CD14-positive monocyte (primary cell): ENCODE results near the gene AVP. TPM values are rescaled to one million over a fixed set of nuclear protein-coding genes. Genes with fewer than 3 reads are reported as not detected.
A peak's percentile ranks its signal among the peaks of the same experiment; 100 is the strongest.

ENCODE experiments used
- DNase-seq, 3 donors: peaks; one replicate each; pipeline ENCODE4 v3.0.0-alpha.2; 2011 to 2022
- H2AFZ ChIP-seq: 2 replicates; pipeline ENCODE4 v1.6.0; 2012; ENCODE audit warnings: mild to moderate bottlenecking, low read depth, low read length, inconsistent platforms; ENCODE audit not compliant: insufficient read depth, poor library complexity, severe bottlenecking
- H3K27ac ChIP-seq, 2 donors: 1 replicate in 1 of 2; 2 replicates in 1 of 2; pipeline ENCODE4 v1.5.1; 2012 to 2013; ENCODE audit warnings: low read length in 2 of 2, control low read depth in 1 of 2, inconsistent platforms in 1 of 2, low read depth in 1 of 2, mild to moderate bottlenecking in 1 of 2
- H3K27me3 ChIP-seq, 2 donors: one replicate each; pipeline versions ENCODE4 v1.6.0 to v1.6.1; 2011 to 2013; ENCODE audit warnings: low read length in 2 of 2; ENCODE audit not compliant: control insufficient read depth in 2 of 2, insufficient read depth in 2 of 2
- H3K36me3 ChIP-seq, 2 donors: replicated peaks in 1 of 2; 1 replicate in 1 of 2; 2 replicates in 1 of 2; pipeline versions ENCODE4 v1.5.1 to v1.6.1; 2012 to 2013; ENCODE audit warnings: low read length in 2 of 2, control low read depth in 1 of 2, inconsistent platforms in 1 of 2, mild to moderate bottlenecking in 1 of 2; ENCODE audit not compliant: insufficient read depth in 2 of 2, control insufficient read depth in 1 of 2
- H3K4me1 ChIP-seq, 2 donors: 1 replicate in 1 of 2; 2 replicates in 1 of 2; pipeline versions ENCODE4 v1.5.1 to v1.6.1; 2012 to 2013; ENCODE audit warnings: low read length in 2 of 2, control low read depth in 1 of 2, inconsistent platforms in 1 of 2, mild to moderate bottlenecking in 1 of 2, moderate library complexity in 1 of 2; ENCODE audit not compliant: insufficient read depth in 2 of 2, control insufficient read depth in 1 of 2
- H3K4me2 ChIP-seq: replicated peaks from 2 replicates; pipeline ENCODE3; 2012; ENCODE audit warnings: low read length, moderate library complexity, mild to moderate bottlenecking; ENCODE audit not compliant: poor library complexity, severe bottlenecking; ENCODE audit errors: extremely low read depth
- H3K4me3 ChIP-seq, 3 experiments: fragments of 200-600 bp in 1 of 3; sonication (generic) in 1 of 3; replicated peaks in 1 of 3; 1 replicate in 2 of 3; 2 replicates in 1 of 3; pipeline ENCODE4 v1.5.1; 2011 to 2013; ENCODE audit warnings: low read length in 3 of 3, mild to moderate bottlenecking in 3 of 3, control low read depth in 2 of 3, low read depth in 2 of 3, inconsistent platforms in 1 of 3, moderate library complexity in 1 of 3
- H3K79me2 ChIP-seq: 2 replicates; pipeline ENCODE4 v1.6.0; 2012; ENCODE audit warnings: mild to moderate bottlenecking, control low read depth, inconsistent platforms, low read length, moderate library complexity; ENCODE audit not compliant: insufficient read depth
- H3K9ac ChIP-seq: 2 replicates; pipeline ENCODE4 v1.6.0; 2017; ENCODE audit warnings: low read length, mild to moderate bottlenecking; ENCODE audit not compliant: insufficient read depth, poor library complexity, severe bottlenecking
- H3K9me3 ChIP-seq, 2 donors: replicated peaks in 1 of 2; 1 replicate in 1 of 2; 2 replicates in 1 of 2; pipeline versions ENCODE4 v1.5.1 to v1.6.1; 2012 to 2013; ENCODE audit warnings: low read length in 2 of 2, control low read depth in 1 of 2; ENCODE audit not compliant: control insufficient read depth in 1 of 2, insufficient read depth in 1 of 2
- H4K20me1 ChIP-seq: 2 replicates; pipeline ENCODE4 v1.6.0; 2012; ENCODE audit warnings: mild to moderate bottlenecking, low read length, control low read depth, moderate library complexity; ENCODE audit not compliant: insufficient read depth
- H3K27ac Mint-ChIP-seq, 7 donors: one replicate each; pipeline ENCODE4 v1.8.0; 2020; ENCODE audit warnings: mild to moderate bottlenecking in 7 of 7, mixed read lengths in 7 of 7, moderate library complexity in 6 of 7, inconsistent platforms in 2 of 7
- H3K27me3 Mint-ChIP-seq, 3 donors: one replicate each; pipeline ENCODE4 v1.8.0; 2021 to 2022; ENCODE audit warnings: low read depth in 3 of 3, mild to moderate bottlenecking in 3 of 3, mixed read lengths in 3 of 3, moderate library complexity in 3 of 3, inconsistent platforms in 1 of 3
- H3K36me3 Mint-ChIP-seq, 2 donors: one replicate each; pipeline ENCODE4 v1.8.0; 2020; ENCODE audit warnings: mixed read lengths in 2 of 2, inconsistent platforms in 1 of 2, mild to moderate bottlenecking in 1 of 2
- H3K4me1 Mint-ChIP-seq: one replicate; pipeline ENCODE4 v1.8.0; 2020; ENCODE audit warnings: mild to moderate bottlenecking, mixed read lengths
- H3K4me3 Mint-ChIP-seq, 2 donors: one replicate each; pipeline ENCODE4 v1.8.0; 2020; ENCODE audit warnings: mild to moderate bottlenecking in 2 of 2, mixed read lengths in 2 of 2, moderate library complexity in 1 of 2
- H3K9me3 Mint-ChIP-seq, 7 donors: one replicate each; pipeline ENCODE4 v1.8.0; 2020 to 2022; ENCODE audit warnings: mixed read lengths in 7 of 7, mild to moderate bottlenecking in 6 of 7, moderate library complexity in 6 of 7, inconsistent platforms in 2 of 7
- WGBS: methylation state at CpG from one replicate; pipeline ENCODE4 v1.1.5; 2013; ENCODE audit warnings: missing lambda C conversion rate; ENCODE audit not compliant: insufficient coverage; 5-methylcytosine and 5-hydroxymethylcytosine counted together
- intact Hi-C, 2 donors: fragments of 100-400 bp; cut with micrococcal nuclease; formaldehyde crosslinking; loops; one replicate each; pipeline versions ENCODE4 v1.15.0 to v1.15.1; 2023
- polyA plus RNA-seq, 3 donors: library from polyadenylated mRNA; depleted of rRNA in 1 of 3; unstranded in 2 of 3; stranded (reverse) in 1 of 3; fragments of 300-500 nt in 2 of 3; fragments of >200 nt in 1 of 3; fragmentation: Illumina TruSeq in 2 of 3; gene quantifications; 1 replicate in 2 of 3; 2 replicates in 1 of 3; pipeline ENCODE4 v1.2.3, GENCODE V29; 2012 to 2021
- TF ChIP-seq, protein P1 (sequence below): fragments of 200-600 bp; IDR thresholded peaks from one replicate; pipeline ENCODE4 v1.8.0; 2022; ENCODE audit warnings: antibody characterized with exemption, mild to moderate bottlenecking

The AVP gene
- polyA plus RNA-seq, 3 donors, result not detected

DNA sequence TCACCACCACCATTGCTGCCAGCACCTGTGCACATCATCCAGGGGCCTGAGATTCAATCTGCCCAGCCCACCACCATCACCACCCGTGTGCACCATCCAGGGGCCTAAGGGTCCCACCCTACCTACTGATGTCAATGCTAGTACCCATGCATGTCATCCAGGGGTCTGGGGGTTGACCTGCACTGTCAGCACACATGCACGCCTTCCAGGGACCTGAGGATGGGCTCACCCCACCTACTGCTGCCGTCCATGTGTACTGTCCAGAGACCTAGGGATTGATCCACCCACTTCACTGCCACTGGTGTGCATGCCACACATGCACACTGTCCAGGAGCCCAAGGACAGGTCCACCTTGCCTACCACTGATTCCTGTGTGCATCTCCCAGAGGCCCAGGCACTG is 25.0 kb downstream of the AVP start:
- H3K27me3 Mint-ChIP-seq, result peaks cover 2 to 4% (median 4%) of the 10 kb centered on the region in 3 donors
- H3K4me2 ChIP-seq, result no peak overlapping the region
- 100% methylated on average over 3 of the region's 3 CpGs for WGBS
- no peaks in the 10 kb centered on the region for H4K20me1 ChIP-seq
- no peaks in the 10 kb centered on the region for H3K36me3 Mint-ChIP-seq
- no peaks in the 10 kb centered on the region for H3K4me1 Mint-ChIP-seq
- H3K4me1 ChIP-seq, result no peaks in the 10 kb centered on the region
- no peaks in the 10 kb centered on the region for H3K9me3 ChIP-seq
- no peaks in the 10 kb centered on the region for H3K27me3 ChIP-seq
- intact Hi-C loops, result no loop called here
- H3K4me3 Mint-ChIP-seq, result no peak overlapping the region
- H3K79me2 ChIP-seq, result no peaks in the 10 kb centered on the region
- peak overlapping the region in 2 of 7 donors; percentile 59 to 68 for H3K27ac Mint-ChIP-seq
- H3K9me3 Mint-ChIP-seq, result no peaks in the 10 kb centered on the region
- no peaks in the 10 kb centered on the region for H3K36me3 ChIP-seq
- TF ChIP-seq, protein P1, sequence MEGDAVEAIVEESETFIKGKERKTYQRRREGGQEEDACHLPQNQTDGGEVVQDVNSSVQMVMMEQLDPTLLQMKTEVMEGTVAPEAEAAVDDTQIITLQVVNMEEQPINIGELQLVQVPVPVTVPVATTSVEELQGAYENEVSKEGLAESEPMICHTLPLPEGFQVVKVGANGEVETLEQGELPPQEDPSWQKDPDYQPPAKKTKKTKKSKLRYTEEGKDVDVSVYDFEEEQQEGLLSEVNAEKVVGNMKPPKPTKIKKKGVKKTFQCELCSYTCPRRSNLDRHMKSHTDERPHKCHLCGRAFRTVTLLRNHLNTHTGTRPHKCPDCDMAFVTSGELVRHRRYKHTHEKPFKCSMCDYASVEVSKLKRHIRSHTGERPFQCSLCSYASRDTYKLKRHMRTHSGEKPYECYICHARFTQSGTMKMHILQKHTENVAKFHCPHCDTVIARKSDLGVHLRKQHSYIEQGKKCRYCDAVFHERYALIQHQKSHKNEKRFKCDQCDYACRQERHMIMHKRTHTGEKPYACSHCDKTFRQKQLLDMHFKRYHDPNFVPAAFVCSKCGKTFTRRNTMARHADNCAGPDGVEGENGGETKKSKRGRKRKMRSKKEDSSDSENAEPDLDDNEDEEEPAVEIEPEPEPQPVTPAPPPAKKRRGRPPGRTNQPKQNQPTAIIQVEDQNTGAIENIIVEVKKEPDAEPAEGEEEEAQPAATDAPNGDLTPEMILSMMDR, result no peak
- H3K9ac ChIP-seq, result no peak overlapping the region
- H2AFZ ChIP-seq, result no peak overlapping the region
- H3K4me3 ChIP-seq, result no peak overlapping the region
- no peak for DNase-seq
- H3K27ac ChIP-seq, result no peak overlapping the region

DNA sequence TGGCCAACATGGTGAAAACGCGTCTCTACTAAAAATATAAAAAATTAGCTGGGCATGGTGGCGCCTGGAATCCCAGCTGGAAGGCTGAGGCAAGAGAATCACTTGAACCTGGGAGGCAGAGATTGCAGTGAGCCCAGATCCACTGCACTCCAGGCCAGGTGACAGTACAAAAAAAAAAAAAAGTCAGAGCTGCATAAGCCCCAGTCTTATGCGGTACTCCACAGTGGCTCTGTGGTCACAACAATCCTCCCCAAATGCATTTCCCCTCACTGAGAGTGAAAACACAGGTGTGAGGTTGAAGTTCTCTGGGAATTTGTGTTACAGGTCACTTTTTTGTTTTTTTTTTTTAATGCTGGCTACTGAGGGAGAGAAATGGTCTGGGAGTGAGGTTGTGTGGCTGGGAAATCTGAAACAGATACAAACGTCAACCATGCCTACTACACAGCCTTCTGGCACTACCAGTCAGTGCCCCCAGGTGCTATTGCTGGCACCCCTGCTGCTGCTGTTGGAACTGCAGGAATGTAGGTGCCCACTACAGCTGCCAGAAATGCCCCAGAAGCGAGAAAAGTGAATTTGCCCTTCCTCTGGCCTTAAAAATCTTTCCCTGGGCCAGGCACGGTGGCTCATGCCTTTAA is 33.0 kb downstream of the AVP start:
- TF ChIP-seq, protein P1, result no peak
- Mint-ChIP-seq H3K9me3 (no peaks in the 10 kb centered on the region), H3K27me3 (peaks cover 0 to 1% (median 0%) of the 10 kb centered on the region in 3 donors), H3K4me3 (no peak overlapping the region), H3K4me1 (peaks cover 10% of the 10 kb centered on the region), H3K36me3 (peaks cover 27 to 29% of the 10 kb centered on the region in 2 donors), H3K27ac (no peak overlapping the region)
- no peak overlapping the region for H2AFZ ChIP-seq
- H4K20me1 ChIP-seq, result no peaks in the 10 kb centered on the region
- no peak overlapping the region for H3K9ac ChIP-seq
- peaks cover 20 to 34% of the 10 kb centered on the region in 2 donors for H3K36me3 ChIP-seq
- peaks cover 6 to 8% of the 10 kb centered on the region in 2 donors for H3K4me1 ChIP-seq
- H3K27ac ChIP-seq, result no peak overlapping the region
- H3K4me3 ChIP-seq, result no peak overlapping the region
- DNase-seq, result no peak
- no peaks in the 10 kb centered on the region for H3K9me3 ChIP-seq
- H3K79me2 ChIP-seq, result peaks cover 6% of the 10 kb centered on the region
- WGBS, result 87% methylated on average over 5 of the region's 7 CpGs
- intact Hi-C loops, result loop anchor here in 1 of 2 donors (5.0 kb wide), 1 partner anchor 66 kb away; no protein-coding TSS in a partner anchor
- H3K27me3 ChIP-seq, result no peaks in the 10 kb centered on the region
- no peak overlapping the region for H3K4me2 ChIP-seq
